Measurements from ENCODE around the gene TMEM154.

GRCh38 chr4:152601156-152601555, 78.6 kb downstream of the TMEM154 start:
- TF ChIP-seq POLR2A (IDR thresholded peaks at IDR 0.05) (no peak), CTCF (IDR thresholded peaks at IDR 0.05) (no peak)
